A673 (cell line): Measurements from ENCODE around the gene GRP. TPM values are rescaled to one million over a fixed set of nuclear protein-coding genes. Genes with fewer than 3 reads are reported as not detected.

ENCODE experiments used
- BruUV-seq: library from RNA; stranded (reverse); fragments of 400-500 nt; replicated peaks from 2 replicates; lab custom pipeline; 2021; lab: Mats Ljungman, UMichigan
- CTCF ChIA-PET: fragments of 300-600 bp; sonication (Branson Sonifier 250); formaldehyde crosslinking; loops from one replicate; lab custom pipeline; 2022; ENCODE audit warnings: antibody characterized with exemption; lab: Charles Lee
- POLR2A ChIA-PET: fragments of 300-600 bp; sonication (Branson Sonifier 250); formaldehyde crosslinking; loops from one replicate; lab custom pipeline; 2022; ENCODE audit warnings: antibody characterized with exemption; ENCODE audit not compliant: low non-redundant PET; lab: Charles Lee
- DNase-seq: peaks from one replicate; pipeline ENCODE4 v3.0.0-alpha.2; 2015; ENCODE audit warnings: low spot score
- H3K27ac ChIP-seq: fragments of 200-600 bp; sonication (generic); 2 replicates; pipeline ENCODE4 v1.5.1; 2016; ENCODE audit warnings: mixed run types, low read depth, mild to moderate bottlenecking, mixed read lengths, antibody characterized with exemption, low read length; ENCODE audit not compliant: poor library complexity, severe bottlenecking
- H3K27me3 ChIP-seq: fragments of 200-600 bp; sonication (generic); replicated peaks from 2 replicates; pipeline ENCODE4 v1.6.1; 2017; ENCODE audit warnings: mixed run types, low read depth, mild to moderate bottlenecking, mixed read lengths, antibody characterized with exemption, low read length; ENCODE audit not compliant: insufficient read depth, poor library complexity
- H3K36me3 ChIP-seq: fragments of 200-600 bp; sonication (generic); 2 replicates; pipeline ENCODE4 v1.6.1; 2016; ENCODE audit warnings: mixed run types, mild to moderate bottlenecking, mixed read lengths, antibody characterized with exemption, low read length; ENCODE audit not compliant: insufficient read depth, poor library complexity, severe bottlenecking
- H3K4me1 ChIP-seq: fragments of 200-600 bp; sonication (generic); 2 replicates; pipeline ENCODE4 v1.6.1; 2017; ENCODE audit warnings: mixed run types, mild to moderate bottlenecking, mixed read lengths, antibody characterized with exemption, low read length; ENCODE audit not compliant: insufficient read depth, poor library complexity, severe bottlenecking
- H3K4me3 ChIP-seq: fragments of 200-600 bp; sonication (generic); 2 replicates; pipeline ENCODE4 v1.5.1; 2016; ENCODE audit warnings: low read depth, mixed run types, mild to moderate bottlenecking, mixed read lengths, low read length; ENCODE audit not compliant: poor library complexity, severe bottlenecking
- H3K9me3 ChIP-seq: fragments of 200-600 bp; sonication (generic); 2 replicates; pipeline ENCODE4 v1.6.1; 2016; ENCODE audit warnings: mixed run types, low read depth, mild to moderate bottlenecking, mixed read lengths, antibody characterized with exemption, low read length; ENCODE audit not compliant: poor library complexity, severe bottlenecking
- CTCF ChIP-seq: fragments of 300-800, 200-600 bp; sonication (generic); conservative IDR thresholded peaks from 2 replicates; pipeline ENCODE4 v1.5.1; 2017; ENCODE audit warnings: low read depth, mild to moderate bottlenecking, antibody characterized with exemption, low read length, moderate library complexity, mixed read lengths
- EZH2 ChIP-seq: fragments of 200-600 bp; sonication (generic); IDR thresholded peaks from 2 replicates; pipeline ENCODE4 v1.6.1; 2017; ENCODE audit warnings: borderline replicate concordance, low read depth, mild to moderate bottlenecking, mixed read lengths, antibody characterized with exemption, low read length; ENCODE audit not compliant: poor library complexity, severe bottlenecking
- intact Hi-C: fragments of 100-400 bp; cut with micrococcal nuclease; formaldehyde crosslinking; loops from one replicate; pipeline ENCODE4 v1.10.0; 2022; ENCODE audit not compliant: unreplicated experiment
- total RNA-seq: library from RNA; stranded (reverse); gene quantifications from 2 replicates; pipeline ENCODE4 v1.2.3, GENCODE V29; 2021

Gene GRP
- total RNA-seq, 1 experiment from 2014 or later, result 346 TPM

- Histone ChIP-seq H3K27ac (no peak overlapping the region), H3K9me3 (no peaks in the 10 kb centered on the region), H3K36me3 (no peaks in the 10 kb centered on the region), H3K4me1 (peaks cover 36% of the 10 kb centered on the region), H3K27me3 (no peaks in the 10 kb centered on the region), H3K4me3 (no peak overlapping the region)
- ChIA-PET POLR2A (no interaction called here), CTCF (no interaction called here)
- BruUV-seq, result no TSS peak
- TF ChIP-seq CTCF (no peak), EZH2 (no peak)
- DNase-seq, result no peak
- intact Hi-C loops, result no loop called here
Measured at GRCh38 chr18:59197636-59198035, 22.3 kb upstream of the GRP start.

- no peak overlapping the region for H3K27ac ChIP-seq
- H3K9me3 ChIP-seq, result no peaks in the 10 kb centered on the region
- ChIA-PET POLR2A (no interaction called here), CTCF (no interaction called here)
- H3K4me1 ChIP-seq, result peaks cover 36% of the 10 kb centered on the region
- intact Hi-C loops, result no loop called here
- no peaks in the 10 kb centered on the region for H3K27me3 ChIP-seq
- H3K4me3 ChIP-seq, result no peak overlapping the region
- no TSS peak for BruUV-seq
- TF ChIP-seq EZH2, result no peak
- TF ChIP-seq CTCF, result no peak
- no peaks in the 10 kb centered on the region for H3K36me3 ChIP-seq
- DNase-seq, result no peak
Measured at GRCh38 chr18:59198215-59198614, 21.7 kb upstream of the GRP start.

- CTCF ChIA-PET, result interaction anchor here (0.7 kb wide), 1 partner anchor 91 kb away, joined by 4 read pairs; no protein-coding TSS in a partner anchor
- intact Hi-C loops, result loop anchor here (5.0 kb wide), 1 partner anchor 202 kb away; no protein-coding TSS in a partner anchor
Measured at GRCh38 chr18:59200787-59201186, 19.2 kb upstream of the GRP start.

More at GRCh38 chr18:59200787-59201186, 19.2 kb upstream of the GRP start:
- no peaks in the 10 kb centered on the region for H3K36me3 ChIP-seq
- no TSS peak for BruUV-seq
- no peaks in the 10 kb centered on the region for H3K27me3 ChIP-seq
- peak; percentile 61 for DNase-seq
- no peaks in the 10 kb centered on the region for H3K9me3 ChIP-seq
- POLR2A ChIA-PET, result no interaction called here
- H3K4me1 ChIP-seq, result peaks cover 50% of the 10 kb centered on the region
- peak; percentile 53 for TF ChIP-seq CTCF
- no peak for TF ChIP-seq EZH2
- no peak overlapping the region for H3K4me3 ChIP-seq
- peak overlapping the region; percentile 9 for H3K27ac ChIP-seq
